ENCODE measurements around the gene VPS11. TPM values are rescaled to one million over a fixed set of nuclear protein-coding genes. Genes with fewer than 3 reads are reported as not detected.

The VPS11 gene
- total RNA-seq, 2 experiments from 2014 or later: 76.4 to 84.3 TPM

DNA sequence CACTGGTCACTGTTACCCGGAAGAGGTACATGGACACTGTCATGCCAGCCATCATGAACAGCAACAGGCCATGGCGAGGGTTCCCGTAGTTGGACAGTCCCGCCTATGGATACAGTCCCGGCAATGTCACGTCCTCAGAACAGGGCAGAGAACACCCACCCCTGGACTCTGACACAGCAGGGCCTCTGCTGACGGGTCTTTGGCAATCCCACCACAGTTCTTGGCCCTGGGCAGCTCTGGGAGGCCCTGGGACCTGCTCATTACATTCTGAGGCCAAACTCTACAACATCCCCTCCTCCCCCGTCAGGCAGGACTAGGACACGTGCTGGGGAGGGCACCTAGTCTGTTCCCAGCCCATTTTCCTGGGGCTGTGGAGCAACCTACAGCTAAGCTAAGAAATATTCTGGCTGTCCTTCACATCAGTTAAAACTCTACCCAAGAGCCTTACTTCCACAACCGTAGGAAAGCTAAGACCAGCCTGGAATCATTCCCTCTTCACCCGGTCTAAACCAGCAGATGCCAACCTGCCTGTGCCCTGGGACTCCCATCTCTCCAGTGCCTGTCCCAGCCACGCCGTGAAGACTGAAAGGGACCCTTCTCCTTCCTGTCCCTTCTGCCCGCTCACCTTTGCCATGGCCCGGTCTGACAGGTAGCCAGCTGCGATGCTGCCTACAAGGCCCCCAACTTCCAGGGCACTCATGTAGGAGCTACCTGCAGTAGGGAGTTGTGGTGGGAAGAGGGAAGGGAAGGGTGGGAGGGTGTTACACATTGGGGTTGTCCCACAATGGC lies 41.4 kb upstream of the VPS11 start:
- H3K27ac Mint-ChIP-seq: no peak overlapping the region
- H3K27ac ChIP-seq (ENCODE audit: low read depth in 1 of 2, low read length in 2 of 2): no peak overlapping the region
- POLR2A ChIA-PET: interaction anchor here (5.8 kb wide), 1 partner anchor 6 kb away, joined by 94 read pairs; the partner anchor contains the start of genes RPS25 and TRAPPC4
- H3K27me3 ChIP-seq (ENCODE audit: control insufficient read depth in 1 of 2, insufficient read depth in 2 of 2, low read length in 2 of 2): no peaks in the 10 kb centered on the region
- H3K9me3 Mint-ChIP-seq: no peaks in the 10 kb centered on the region
- H3K27me3 Mint-ChIP-seq: no peaks in the 10 kb centered on the region
- no peak for DNase-seq
- no peak for ATAC-seq (ENCODE audit: poor library complexity)
- TF ChIP-seq, protein P1, sequence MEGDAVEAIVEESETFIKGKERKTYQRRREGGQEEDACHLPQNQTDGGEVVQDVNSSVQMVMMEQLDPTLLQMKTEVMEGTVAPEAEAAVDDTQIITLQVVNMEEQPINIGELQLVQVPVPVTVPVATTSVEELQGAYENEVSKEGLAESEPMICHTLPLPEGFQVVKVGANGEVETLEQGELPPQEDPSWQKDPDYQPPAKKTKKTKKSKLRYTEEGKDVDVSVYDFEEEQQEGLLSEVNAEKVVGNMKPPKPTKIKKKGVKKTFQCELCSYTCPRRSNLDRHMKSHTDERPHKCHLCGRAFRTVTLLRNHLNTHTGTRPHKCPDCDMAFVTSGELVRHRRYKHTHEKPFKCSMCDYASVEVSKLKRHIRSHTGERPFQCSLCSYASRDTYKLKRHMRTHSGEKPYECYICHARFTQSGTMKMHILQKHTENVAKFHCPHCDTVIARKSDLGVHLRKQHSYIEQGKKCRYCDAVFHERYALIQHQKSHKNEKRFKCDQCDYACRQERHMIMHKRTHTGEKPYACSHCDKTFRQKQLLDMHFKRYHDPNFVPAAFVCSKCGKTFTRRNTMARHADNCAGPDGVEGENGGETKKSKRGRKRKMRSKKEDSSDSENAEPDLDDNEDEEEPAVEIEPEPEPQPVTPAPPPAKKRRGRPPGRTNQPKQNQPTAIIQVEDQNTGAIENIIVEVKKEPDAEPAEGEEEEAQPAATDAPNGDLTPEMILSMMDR (IDR thresholded peaks at IDR 0.05): no peak
- intact Hi-C loops (cut with DNase I, micrococcal nuclease): no loop called here
- CTCF ChIA-PET: no interaction called here
- no peak overlapping the region for H3K4me3 Mint-ChIP-seq
- peaks cover 46% of the 10 kb centered on the region for H3K4me1 ChIP-seq (ENCODE audit: insufficient read depth, low read length)
- peaks cover 62% of the 10 kb centered on the region for H3K36me3 ChIP-seq (ENCODE audit: insufficient read depth, low read length)
- peaks cover 49% of the 10 kb centered on the region for H3K36me3 Mint-ChIP-seq (ENCODE audit: low read depth)
- H3K9me3 ChIP-seq (ENCODE audit: control insufficient read depth in 1 of 2, insufficient read depth in 1 of 2, low read length in 2 of 2): no peaks in the 10 kb centered on the region
- peaks cover 47% of the 10 kb centered on the region for H3K4me1 Mint-ChIP-seq (ENCODE audit: low read depth)
- H3K4me3 ChIP-seq (ENCODE audit: low read length): no peak overlapping the region

GRCh38 chr11:119026970-119027369 lies 40.6 kb upstream of the VPS11 start:
- ATAC-seq (ENCODE audit: poor library complexity) (no peak), DNase-seq (no peak)
- no peaks in the 10 kb centered on the region for H3K9me3 Mint-ChIP-seq
- no peaks in the 10 kb centered on the region for H3K27me3 Mint-ChIP-seq
- ChIA-PET CTCF (no interaction called here), POLR2A (interaction anchor here (1.0 to 5.8 kb wide), 2 partner anchors 7 to 41 kb away, joined by 4 to 94 read pairs; partner anchors contain the start of genes RPS25, TRAPPC4 and VPS11)
- peaks cover 54% of the 10 kb centered on the region for H3K36me3 ChIP-seq (ENCODE audit: insufficient read depth, low read length)
- peaks cover 38% of the 10 kb centered on the region for H3K4me1 ChIP-seq (ENCODE audit: insufficient read depth, low read length)
- TF ChIP-seq, protein P1 (IDR thresholded peaks at IDR 0.05): no peak
- H3K27me3 ChIP-seq (ENCODE audit: control insufficient read depth in 1 of 2, insufficient read depth in 2 of 2, low read length in 2 of 2): no peaks in the 10 kb centered on the region
- intact Hi-C loops (cut with DNase I, micrococcal nuclease): no loop called here
- no peak overlapping the region for H3K4me3 ChIP-seq (ENCODE audit: low read length)
- no peak overlapping the region for H3K27ac Mint-ChIP-seq
- H3K4me3 Mint-ChIP-seq: peak overlapping the region; percentile 54
- no peaks in the 10 kb centered on the region for H3K9me3 ChIP-seq (ENCODE audit: control insufficient read depth in 1 of 2, insufficient read depth in 1 of 2, low read length in 2 of 2)
- peaks cover 44% of the 10 kb centered on the region for H3K4me1 Mint-ChIP-seq (ENCODE audit: low read depth)
- H3K27ac ChIP-seq (ENCODE audit: low read depth in 1 of 2, low read length in 2 of 2): no peak overlapping the region
- peaks cover 41% of the 10 kb centered on the region for H3K36me3 Mint-ChIP-seq (ENCODE audit: low read depth)

DNA sequence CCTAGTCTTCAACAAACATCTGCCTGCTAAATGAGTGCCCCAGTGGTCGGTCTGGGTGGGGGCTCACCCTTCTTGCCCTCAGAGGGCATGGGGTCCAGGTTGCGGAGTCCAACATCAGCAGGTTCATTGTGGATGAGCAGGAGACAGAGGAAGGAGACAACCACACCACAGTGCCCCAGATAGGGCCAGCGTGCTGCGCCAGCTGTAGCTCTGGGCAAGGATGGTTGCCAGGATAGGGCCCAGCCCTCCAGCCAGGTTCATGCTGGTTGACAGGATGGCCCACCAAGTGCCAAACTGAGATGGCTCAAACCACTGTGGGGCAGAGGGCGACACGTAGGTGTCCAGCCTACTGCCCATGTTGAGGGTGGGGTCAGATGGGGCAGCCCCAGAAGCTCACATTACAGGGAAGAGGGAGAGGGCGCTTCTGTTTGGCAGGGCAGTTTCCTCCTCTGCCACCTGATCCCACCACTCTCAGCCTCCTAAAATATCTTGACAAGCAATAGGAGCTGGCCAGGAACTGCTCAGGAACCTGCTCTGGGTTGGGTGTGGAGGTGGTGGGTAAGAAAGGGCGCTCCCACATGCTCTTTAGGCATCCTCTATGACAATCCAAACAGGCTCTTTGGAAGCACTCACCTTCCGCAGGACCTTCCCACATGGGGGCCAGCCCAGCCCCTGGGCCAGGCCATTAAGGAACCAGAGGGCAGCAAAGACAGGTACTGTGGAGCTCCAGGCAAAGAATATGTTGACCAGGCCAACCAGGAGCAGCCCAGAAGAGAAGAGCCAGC lies 39.9 kb upstream of the VPS11 start:
- H3K36me3 Mint-ChIP-seq (ENCODE audit: low read depth): peaks cover 34% of the 10 kb centered on the region
- ATAC-seq (ENCODE audit: poor library complexity) (no peak), DNase-seq (no peak)
- Histone ChIP-seq H3K4me3 (ENCODE audit: low read length) (no peak overlapping the region), H3K27me3 (ENCODE audit: control insufficient read depth in 1 of 2, insufficient read depth in 2 of 2, low read length in 2 of 2) (no peaks in the 10 kb centered on the region), H3K9me3 (ENCODE audit: control insufficient read depth in 1 of 2, insufficient read depth in 1 of 2, low read length in 2 of 2) (no peaks in the 10 kb centered on the region), H3K4me1 (ENCODE audit: insufficient read depth, low read length) (peaks cover 32% of the 10 kb centered on the region), H3K36me3 (ENCODE audit: insufficient read depth, low read length) (peaks cover 46% of the 10 kb centered on the region), H3K27ac (ENCODE audit: low read depth in 1 of 2, low read length in 2 of 2) (no peak overlapping the region)
- no peaks in the 10 kb centered on the region for H3K9me3 Mint-ChIP-seq
- peaks cover 45% of the 10 kb centered on the region for H3K4me1 Mint-ChIP-seq (ENCODE audit: low read depth)
- CTCF ChIA-PET: interaction anchor here (1.2 kb wide), 1 partner anchor 9 kb away, joined by 3 read pairs; the partner anchor contains the start of gene TRAPPC4
- no peaks in the 10 kb centered on the region for H3K27me3 Mint-ChIP-seq
- intact Hi-C loops (cut with DNase I, micrococcal nuclease): no loop called here
- H3K27ac Mint-ChIP-seq: peak overlapping the region; percentile 20
- H3K4me3 Mint-ChIP-seq: peak overlapping the region; percentile 75
- TF ChIP-seq, protein P1 (IDR thresholded peaks at IDR 0.05): no peak
- POLR2A ChIA-PET: interaction anchor here (1.0 to 5.8 kb wide), 2 partner anchors 8 to 40 kb away, joined by 4 to 94 read pairs; partner anchors contain the start of genes RPS25, TRAPPC4 and VPS11

Data from CD4-positive, alpha-beta T cell (primary cell).